DOHH2 (cell line): Measurements from ENCODE around the gene UBE2D4.

Source experiments
- EZH2phosphoT487 ChIP-seq: fragments of 200-600 bp; sonication (generic); IDR thresholded peaks from 2 replicates; pipeline ENCODE4 v1.6.1; 2017; ENCODE audit warnings: borderline replicate concordance, mild to moderate bottlenecking, antibody characterized with exemption, low read length, moderate library complexity, mixed read lengths
- TF ChIP-seq, protein P1 (sequence below): fragments of 200-600 bp; sonication (generic); IDR thresholded peaks from one replicate; pipeline ENCODE4 v1.5.1; 2014; ENCODE audit warnings: antibody characterized with exemption, mild to moderate bottlenecking, low read depth, low read length; ENCODE audit not compliant: poor library complexity, severe bottlenecking

DNA sequence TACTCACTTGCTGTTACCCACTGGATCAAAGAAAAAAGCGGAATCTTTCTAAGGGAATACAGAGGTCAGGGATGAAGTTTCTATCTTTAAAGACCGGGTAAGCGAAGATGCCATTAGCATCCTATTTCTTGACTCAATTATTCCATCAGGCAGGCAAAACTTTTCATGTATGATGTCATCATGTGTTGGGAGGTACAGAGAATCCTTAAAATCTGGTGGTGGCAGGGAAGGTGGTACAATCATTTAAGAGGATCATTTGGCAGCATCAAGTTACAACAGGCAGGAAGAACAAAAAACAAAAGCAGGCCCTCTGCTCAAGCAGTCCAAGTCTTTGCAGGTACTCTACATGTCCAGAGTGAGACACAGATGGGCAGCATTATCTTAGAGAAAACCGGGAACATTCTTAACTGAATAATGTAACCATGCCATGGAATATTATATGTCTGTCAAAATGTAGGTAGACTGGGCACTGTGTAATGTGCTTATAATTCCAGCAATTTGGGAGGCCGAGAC lies 23.6 kb upstream of the UBE2D4 start:
- TF ChIP-seq, protein P1, sequence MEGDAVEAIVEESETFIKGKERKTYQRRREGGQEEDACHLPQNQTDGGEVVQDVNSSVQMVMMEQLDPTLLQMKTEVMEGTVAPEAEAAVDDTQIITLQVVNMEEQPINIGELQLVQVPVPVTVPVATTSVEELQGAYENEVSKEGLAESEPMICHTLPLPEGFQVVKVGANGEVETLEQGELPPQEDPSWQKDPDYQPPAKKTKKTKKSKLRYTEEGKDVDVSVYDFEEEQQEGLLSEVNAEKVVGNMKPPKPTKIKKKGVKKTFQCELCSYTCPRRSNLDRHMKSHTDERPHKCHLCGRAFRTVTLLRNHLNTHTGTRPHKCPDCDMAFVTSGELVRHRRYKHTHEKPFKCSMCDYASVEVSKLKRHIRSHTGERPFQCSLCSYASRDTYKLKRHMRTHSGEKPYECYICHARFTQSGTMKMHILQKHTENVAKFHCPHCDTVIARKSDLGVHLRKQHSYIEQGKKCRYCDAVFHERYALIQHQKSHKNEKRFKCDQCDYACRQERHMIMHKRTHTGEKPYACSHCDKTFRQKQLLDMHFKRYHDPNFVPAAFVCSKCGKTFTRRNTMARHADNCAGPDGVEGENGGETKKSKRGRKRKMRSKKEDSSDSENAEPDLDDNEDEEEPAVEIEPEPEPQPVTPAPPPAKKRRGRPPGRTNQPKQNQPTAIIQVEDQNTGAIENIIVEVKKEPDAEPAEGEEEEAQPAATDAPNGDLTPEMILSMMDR: no peak
- no peak for TF ChIP-seq EZH2phosphoT487
